ENCODE data around the gene CLEC4G.

- TF ChIP-seq CTCF (conservative IDR thresholded peaks at IDR 0.05; ENCODE audit: low read length) (no peak), EZH2phosphoT487 (IDR thresholded peaks at IDR 0.05; ENCODE audit: borderline replicate concordance) (no peak)
Observed at GRCh38 chr19:7740682-7741054, 8.8 kb upstream of the CLEC4G start.
